ENCODE results near the gene RSAD2. TPM values are rescaled to one million over a fixed set of nuclear protein-coding genes. Genes with fewer than 3 reads are reported as not detected.

The RSAD2 gene, protein sequence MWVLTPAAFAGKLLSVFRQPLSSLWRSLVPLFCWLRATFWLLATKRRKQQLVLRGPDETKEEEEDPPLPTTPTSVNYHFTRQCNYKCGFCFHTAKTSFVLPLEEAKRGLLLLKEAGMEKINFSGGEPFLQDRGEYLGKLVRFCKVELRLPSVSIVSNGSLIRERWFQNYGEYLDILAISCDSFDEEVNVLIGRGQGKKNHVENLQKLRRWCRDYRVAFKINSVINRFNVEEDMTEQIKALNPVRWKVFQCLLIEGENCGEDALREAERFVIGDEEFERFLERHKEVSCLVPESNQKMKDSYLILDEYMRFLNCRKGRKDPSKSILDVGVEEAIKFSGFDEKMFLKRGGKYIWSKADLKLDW
- 37.2 and 137 TPM in 2 replicates for total RNA-seq (2022)
- Bru-seq, nascent RNA, result percentile 96 among the genes with signal in this experiment
- BruChase-seq, experiment 1, labeled RNA remaining after a 6-hour chase, result percentile 94 among the genes with signal in this experiment
- percentile 81 among the genes with signal in this experiment for BruChase-seq, experiment 2, labeled RNA remaining after a 2-hour chase
- long read RNA-seq, transcript RSAD2-201 (6 exons, 3,519 nt), result major isoform, 231 of 267 reads
- long read RNA-seq, partial matches to known transcripts, result 22 of 267 reads
- long read RNA-seq, other reads (novel, unspliced or antisense), result 14 of 267 reads

DNA sequence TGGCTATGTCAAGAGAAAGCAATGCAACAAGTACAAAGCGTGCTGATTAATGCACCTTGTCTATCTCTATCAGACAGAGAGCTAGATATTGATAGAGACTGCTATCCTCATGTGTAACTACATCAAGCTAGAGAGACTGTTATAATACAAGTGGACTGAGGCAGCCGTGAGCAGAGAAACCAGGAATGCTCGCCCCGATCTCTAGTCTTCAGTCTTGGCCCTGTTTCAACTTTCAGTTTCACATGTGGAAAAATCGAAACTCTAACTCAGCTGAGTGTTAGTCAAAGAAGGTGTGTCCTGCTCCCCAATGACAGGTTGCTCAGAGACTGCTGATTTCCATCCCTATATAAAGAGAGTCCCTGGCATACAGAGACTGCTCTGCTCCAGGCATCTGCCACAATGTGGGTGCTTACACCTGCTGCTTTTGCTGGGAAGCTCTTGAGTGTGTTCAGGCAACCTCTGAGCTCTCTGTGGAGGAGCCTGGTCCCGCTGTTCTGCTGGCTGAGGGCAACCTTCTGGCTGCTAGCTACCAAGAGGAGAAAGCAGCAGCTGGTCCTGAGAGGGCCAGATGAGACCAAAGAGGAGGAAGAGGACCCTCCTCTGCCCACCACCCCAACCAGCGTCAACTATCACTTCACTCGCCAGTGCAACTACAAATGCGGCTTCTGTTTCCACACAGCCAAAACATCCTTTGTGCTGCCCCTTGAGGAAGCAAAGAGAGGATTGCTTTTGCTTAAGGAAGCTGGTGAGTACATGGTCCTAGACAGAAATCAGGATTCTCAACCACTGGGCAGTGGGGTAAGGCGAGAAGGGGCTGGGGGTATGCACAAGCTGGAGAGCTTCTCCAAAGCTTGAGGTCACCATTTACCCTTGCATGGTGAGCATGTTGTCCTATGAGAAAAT, at the start of gene RSAD2:
Gene RSAD2 (plus strand): TSS at position 376 of the 903 bp plus-strand sequence. CDS start 24 bp downstream, at position 400.
- CTCF ChIA-PET, result interaction anchor here (0.5 kb wide), 1 partner anchor 45 kb away, joined by 3 read pairs; no protein-coding TSS in a partner anchor
- intact Hi-C loops (cut with micrococcal nuclease; ENCODE audit: unreplicated experiment), result no loop called here
- DNase-seq, result peak; percentile 52
- Mint-ChIP-seq H3K4me3 (ENCODE audit: low read depth, unreplicated experiment) (peak within 1 kb of the TSS; percentile 70), H3K36me3 (ENCODE audit: insufficient read depth, unreplicated experiment) (peaks cover 7% of the 10 kb centered on the region), H3K9me3 (ENCODE audit: low read depth, unreplicated experiment) (peaks cover 4% of the 10 kb centered on the region), H3K4me1 (ENCODE audit: low read depth, unreplicated experiment) (peaks cover 16% of the 10 kb centered on the region), H3K27ac (ENCODE audit: unreplicated experiment) (peak within 1 kb of the TSS; percentile 46), H3K27me3 (ENCODE audit: unreplicated experiment) (no peaks in the 10 kb centered on the region)
- BruUV-seq (replicated peaks), result no TSS peak
- TF ChIP-seq, protein P1, sequence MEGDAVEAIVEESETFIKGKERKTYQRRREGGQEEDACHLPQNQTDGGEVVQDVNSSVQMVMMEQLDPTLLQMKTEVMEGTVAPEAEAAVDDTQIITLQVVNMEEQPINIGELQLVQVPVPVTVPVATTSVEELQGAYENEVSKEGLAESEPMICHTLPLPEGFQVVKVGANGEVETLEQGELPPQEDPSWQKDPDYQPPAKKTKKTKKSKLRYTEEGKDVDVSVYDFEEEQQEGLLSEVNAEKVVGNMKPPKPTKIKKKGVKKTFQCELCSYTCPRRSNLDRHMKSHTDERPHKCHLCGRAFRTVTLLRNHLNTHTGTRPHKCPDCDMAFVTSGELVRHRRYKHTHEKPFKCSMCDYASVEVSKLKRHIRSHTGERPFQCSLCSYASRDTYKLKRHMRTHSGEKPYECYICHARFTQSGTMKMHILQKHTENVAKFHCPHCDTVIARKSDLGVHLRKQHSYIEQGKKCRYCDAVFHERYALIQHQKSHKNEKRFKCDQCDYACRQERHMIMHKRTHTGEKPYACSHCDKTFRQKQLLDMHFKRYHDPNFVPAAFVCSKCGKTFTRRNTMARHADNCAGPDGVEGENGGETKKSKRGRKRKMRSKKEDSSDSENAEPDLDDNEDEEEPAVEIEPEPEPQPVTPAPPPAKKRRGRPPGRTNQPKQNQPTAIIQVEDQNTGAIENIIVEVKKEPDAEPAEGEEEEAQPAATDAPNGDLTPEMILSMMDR (IDR thresholded peaks at IDR 0.05; ENCODE audit: unreplicated experiment), result no peak

DNA sequence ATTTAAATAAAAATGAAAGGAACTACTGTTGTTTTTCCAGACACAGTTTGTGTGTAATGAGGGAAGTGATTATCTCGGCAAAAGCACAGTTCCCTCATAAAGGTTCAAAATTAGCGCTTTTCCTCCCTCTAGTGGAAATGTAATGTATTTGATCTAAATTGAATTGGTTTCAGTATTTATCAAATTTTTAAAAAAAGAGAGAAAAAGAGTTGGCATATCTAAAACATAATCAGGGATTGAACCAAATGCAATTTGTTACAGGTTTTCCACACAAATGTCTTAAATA, 49.3 kb upstream of the RSAD2 start:
- peaks cover 14% of the 10 kb centered on the region for H3K27me3 Mint-ChIP-seq (ENCODE audit: unreplicated experiment)
- H3K4me1 Mint-ChIP-seq (ENCODE audit: low read depth, unreplicated experiment), result peaks cover 19% of the 10 kb centered on the region
- H3K36me3 Mint-ChIP-seq (ENCODE audit: insufficient read depth, unreplicated experiment), result no peaks in the 10 kb centered on the region
- CTCF ChIA-PET, result no interaction called here
- no TSS peak for BruUV-seq (replicated peaks)
- H3K9me3 Mint-ChIP-seq (ENCODE audit: low read depth, unreplicated experiment), result peaks cover 16% of the 10 kb centered on the region
- no peak overlapping the region for H3K27ac Mint-ChIP-seq (ENCODE audit: unreplicated experiment)
- intact Hi-C loops (cut with micrococcal nuclease; ENCODE audit: unreplicated experiment), result loop anchor here (5.0 kb wide), 1 partner anchor 214 kb away; no protein-coding TSS in a partner anchor
- no peak for DNase-seq
- no peak overlapping the region for H3K4me3 Mint-ChIP-seq (ENCODE audit: low read depth, unreplicated experiment)
- TF ChIP-seq, protein P1 (IDR thresholded peaks at IDR 0.05; ENCODE audit: unreplicated experiment), result no peak

DNA sequence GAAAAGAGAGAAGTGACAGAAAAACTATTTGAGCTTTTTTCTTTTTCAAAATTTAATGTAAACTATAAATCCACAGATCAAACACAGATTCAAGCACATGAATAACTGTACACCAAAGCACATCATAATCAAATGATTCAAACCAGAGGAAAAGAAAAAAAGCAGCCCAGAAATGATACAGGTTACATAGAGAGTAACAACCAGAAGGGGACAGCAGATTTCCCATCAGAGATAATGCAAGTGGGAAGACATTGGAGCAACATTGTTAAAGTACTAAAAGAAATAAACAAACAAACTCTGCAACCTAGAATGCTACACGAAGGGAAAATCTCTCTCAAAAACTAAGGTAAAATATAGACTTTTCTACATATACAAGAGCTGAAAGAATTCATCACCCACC, 46.3 kb upstream of the RSAD2 start:
- peaks cover 14% of the 10 kb centered on the region for H3K27me3 Mint-ChIP-seq (ENCODE audit: unreplicated experiment)
- CTCF ChIA-PET, result no interaction called here

More for the DNA sequence above, 46.3 kb upstream of the RSAD2 start:
- intact Hi-C loops (cut with micrococcal nuclease; ENCODE audit: unreplicated experiment), result no loop called here
- TF ChIP-seq, protein P1 (IDR thresholded peaks at IDR 0.05; ENCODE audit: unreplicated experiment), result no peak
- no peak overlapping the region for H3K4me3 Mint-ChIP-seq (ENCODE audit: low read depth, unreplicated experiment)
- H3K27ac Mint-ChIP-seq (ENCODE audit: unreplicated experiment), result no peak overlapping the region
- peaks cover 14% of the 10 kb centered on the region for H3K4me1 Mint-ChIP-seq (ENCODE audit: low read depth, unreplicated experiment)
- no peak for DNase-seq
- no TSS peak for BruUV-seq (replicated peaks)
- H3K36me3 Mint-ChIP-seq (ENCODE audit: insufficient read depth, unreplicated experiment), result no peaks in the 10 kb centered on the region
- peaks cover 22% of the 10 kb centered on the region for H3K9me3 Mint-ChIP-seq (ENCODE audit: low read depth, unreplicated experiment)
